GM18499 (cell line): Measurements from ENCODE around the gene SYT1.
"Not testable (repeated sequence)": the region's sequence is repeated elsewhere in the genome, so short reads cannot be mapped to it uniquely, and the experiment has no call there.

Experiments
- ATAC-seq: cut with Tn5 transposase; IDR thresholded peaks from one replicate; pipeline ENCODE4 v1.9.1; 2021; ENCODE audit warnings: moderate number of reproducible peaks; ENCODE audit not compliant: insufficient read depth, unreplicated experiment

SYT1 gene

GRCh38 chr12:79415746-79416435 lies 551.3 kb downstream of the SYT1 start:
- no peak for ATAC-seq

- no peak for ATAC-seq
These were observed 555.6 kb downstream of the SYT1 start for GRCh38 chr12:79420146-79420618.

- ATAC-seq: no peak
These were observed 556.7 kb downstream of the SYT1 start for GRCh38 chr12:79421236-79421740.

- no peak for ATAC-seq
These were observed 557.7 kb downstream of the SYT1 start for GRCh38 chr12:79422060-79422812.

GRCh38 chr12:79423560-79423959 lies 559.0 kb downstream of the SYT1 start:
- no peak for ATAC-seq

- ATAC-seq: no peak
These were observed 559.6 kb downstream of the SYT1 start for GRCh38 chr12:79424109-79424721.

GRCh38 chr12:79426121-79426520 lies 561.5 kb downstream of the SYT1 start:
- no peak for ATAC-seq

GRCh38 chr12:79426744-79427143 lies 562.2 kb downstream of the SYT1 start:
- not testable (repeated sequence) for ATAC-seq

GRCh38 chr12:79433465-79434072 lies 569.0 kb downstream of the SYT1 start:
- ATAC-seq: no peak

- no peak for ATAC-seq
These were observed 570.0 kb downstream of the SYT1 start for GRCh38 chr12:79434561-79434960.

- no peak for ATAC-seq
These were observed 571.2 kb downstream of the SYT1 start for GRCh38 chr12:79435742-79436141.

GRCh38 chr12:79438480-79439174 lies 574.1 kb downstream of the SYT1 start:
- no peak for ATAC-seq

- no peak for ATAC-seq
These were observed 574.7 kb downstream of the SYT1 start for GRCh38 chr12:79439175-79439825.

- ATAC-seq: no peak
These were observed 577.0 kb downstream of the SYT1 start for GRCh38 chr12:79441534-79441933.

- ATAC-seq: no peak
These were observed 577.8 kb downstream of the SYT1 start for GRCh38 chr12:79442396-79442795.

GRCh38 chr12:79444089-79444488 lies 579.5 kb downstream of the SYT1 start:
- ATAC-seq: no peak

- no peak for ATAC-seq
These were observed 584.2 kb downstream of the SYT1 start for GRCh38 chr12:79448816-79449215.

- ATAC-seq: no peak
These were observed 586.8 kb downstream of the SYT1 start for GRCh38 chr12:79451365-79451764.

GRCh38 chr12:79451978-79452377 lies 587.4 kb downstream of the SYT1 start:
- no peak for ATAC-seq

- no peak for ATAC-seq
These were observed 588.3 kb downstream of the SYT1 start for GRCh38 chr12:79452906-79453305.
